ENCODE measurements around the gene MKNK1. TPM values are rescaled to one million over a fixed set of nuclear protein-coding genes. Genes with fewer than 3 reads are reported as not detected.

Gene MKNK1
- total RNA-seq, 1 donor, result 17.2 TPM

DNA sequence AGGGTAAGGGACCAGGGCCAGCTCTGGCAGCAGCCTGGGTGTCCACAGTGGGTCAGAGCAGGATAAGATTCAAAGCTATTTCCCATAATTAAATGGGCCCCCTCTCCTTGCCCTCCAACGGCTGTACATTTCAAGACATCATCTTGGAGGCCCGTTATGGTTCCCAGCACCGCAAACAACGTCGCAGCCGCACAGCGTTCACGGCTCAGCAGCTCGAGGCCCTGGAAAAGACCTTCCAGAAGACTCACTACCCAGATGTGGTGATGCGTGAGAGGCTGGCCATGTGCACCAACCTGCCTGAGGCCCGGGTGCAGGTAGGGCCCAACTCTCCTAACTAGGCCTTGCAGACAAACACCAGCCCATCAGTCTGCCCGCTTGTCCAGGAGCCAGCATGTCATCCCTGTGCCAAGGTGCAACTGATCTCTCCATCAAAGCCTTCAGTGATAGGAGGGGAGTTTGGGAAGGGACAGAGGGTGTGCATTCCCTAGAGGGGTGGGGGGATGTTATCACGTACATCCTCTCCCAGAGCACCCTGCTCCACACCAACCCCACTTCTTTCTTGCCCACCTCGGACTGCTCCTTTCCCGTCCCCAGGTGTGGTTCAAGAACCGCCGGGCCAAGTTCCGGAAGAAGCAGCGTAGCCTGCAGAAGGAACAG lies 93.6 kb downstream of the MKNK1 start:
- no peak for DNase-seq (ENCODE audit: low read depth in 2 of 3, low spot score in 2 of 3)

DNA sequence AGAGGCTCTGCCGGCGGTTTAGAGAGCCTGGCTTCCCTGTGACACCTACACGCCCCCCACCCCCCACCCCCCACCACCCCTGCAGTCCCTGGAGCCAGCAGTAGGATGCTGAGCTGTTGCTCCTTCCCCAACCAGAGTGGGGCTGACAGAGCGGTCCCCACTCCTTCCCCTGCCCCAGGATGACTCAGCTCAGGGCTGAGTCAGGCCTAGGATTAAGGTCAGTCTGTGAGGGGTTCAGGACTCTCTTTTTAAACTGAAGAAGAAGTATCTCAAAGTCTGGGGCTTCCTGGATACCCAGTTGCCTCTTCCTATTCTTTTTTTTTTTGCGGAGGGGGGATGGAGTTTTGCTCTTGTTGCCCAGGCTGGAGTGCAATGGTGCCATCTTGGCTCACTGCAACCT lies 95.3 kb downstream of the MKNK1 start:
- no peak for DNase-seq (ENCODE audit: low read depth in 2 of 3, low spot score in 2 of 3)

Other genes starting within 250 kb of the MKNK1 start
- 14.8 TPM for gene FAAH, start 210.0 kb downstream of the MKNK1 start, total RNA-seq
- gene DMBX1, start 114.4 kb downstream of the MKNK1 start, total RNA-seq, result not detected
- not detected for gene KNCN, start 52.6 kb downstream of the MKNK1 start, total RNA-seq
- gene MOB3C, start 12.5 kb upstream of the MKNK1 start, total RNA-seq, result 17.5 TPM
- gene ATPAF1, start 64.1 kb upstream of the MKNK1 start, total RNA-seq, result 24.5 TPM
- gene TEX38, start 67.6 kb upstream of the MKNK1 start, total RNA-seq, result not detected
- 29.6 TPM for gene EFCAB14, start 114.8 kb upstream of the MKNK1 start, total RNA-seq
- not detected for gene CYP4B1, start 194.8 kb upstream of the MKNK1 start, total RNA-seq